OCI-LY7 (cell line): ENCODE measurements around the gene SMIM24. TPM values are rescaled to one million over a fixed set of nuclear protein-coding genes. Genes with fewer than 3 reads are reported as not detected.

Source experiments
- BruUV-seq: library from RNA; stranded (reverse); fragments of 400-500 nt; replicated peaks from 2 replicates; lab custom pipeline; 2021; lab: Mats Ljungman, UMichigan
- CTCF ChIA-PET: fragments of 300-600 bp; sonication (Branson Sonifier 250); formaldehyde crosslinking; loops from one replicate; lab custom pipeline; 2022; ENCODE audit warnings: antibody characterized with exemption; ENCODE audit not compliant: unreplicated experiment; lab: Charles Lee
- POLR2A ChIA-PET: fragments of 300-600 bp; sonication (Branson Sonifier 250); formaldehyde crosslinking; loops from one replicate; lab custom pipeline; 2022; ENCODE audit warnings: antibody characterized with exemption; lab: Charles Lee
- DNase-seq: peaks from one replicate; pipeline ENCODE4 v3.0.0-alpha.2; 2015; ENCODE audit warnings: low spot score
- H2AFZ ChIP-seq: fragments of 200-600 bp; sonication (generic), shearing (Covaris generic); 2 replicates; pipeline ENCODE4 v1.6.1; 2014; ENCODE audit warnings: mild to moderate bottlenecking, antibody characterized with exemption, low read length, moderate library complexity
- H3K27ac ChIP-seq: fragments of 200-600 bp; sonication (generic); 2 replicates; pipeline ENCODE4 v1.5.1; 2014; ENCODE audit warnings: mixed run types, low read depth, mild to moderate bottlenecking, moderate library complexity, low read length, inconsistent platforms; ENCODE audit not compliant: poor library complexity, severe bottlenecking
- H3K36me3 ChIP-seq: fragments of 200-600 bp; sonication (generic); 2 replicates; pipeline ENCODE4 v1.6.1; 2014; ENCODE audit warnings: mild to moderate bottlenecking, antibody characterized with exemption, low read length, moderate library complexity, mixed read lengths; ENCODE audit not compliant: insufficient read depth
- H3K4me1 ChIP-seq: fragments of 200-600 bp; sonication (generic); 2 replicates; pipeline ENCODE4 v1.5.1; 2014; ENCODE audit warnings: mild to moderate bottlenecking, low read length; ENCODE audit not compliant: insufficient read depth, poor library complexity, severe bottlenecking
- H3K4me2 ChIP-seq: fragments of 200-600 bp; sonication (generic); 2 replicates; pipeline ENCODE4 v1.6.1; 2014; ENCODE audit warnings: mild to moderate bottlenecking, low read length
- H3K4me3 ChIP-seq: fragments of 200-600 bp; sonication (generic); 2 replicates; pipeline ENCODE4 v1.5.1; 2014; ENCODE audit warnings: mild to moderate bottlenecking, low read depth, low read length; ENCODE audit not compliant: poor library complexity, severe bottlenecking
- H3K79me2 ChIP-seq: fragments of 200-600 bp; sonication (generic); 2 replicates; pipeline ENCODE4 v1.6.1; 2016; ENCODE audit warnings: low read depth, mild to moderate bottlenecking, low read length, moderate library complexity, mixed read lengths; ENCODE audit not compliant: insufficient read depth
- H3K9me2 ChIP-seq: fragments of 200-600 bp; sonication (generic); 2 replicates; pipeline ENCODE4 v1.6.1; 2016; ENCODE audit warnings: mild to moderate bottlenecking, low read length, mixed read lengths; ENCODE audit not compliant: insufficient read depth
- H3K9me3 ChIP-seq: fragments of 200-600 bp; sonication (generic); 2 replicates; pipeline ENCODE4 v1.6.1; 2014; ENCODE audit warnings: mild to moderate bottlenecking, mixed run types, low read length, mixed read lengths
- H4K20me1 ChIP-seq: fragments of 200-600 bp; sonication (generic); 2 replicates; pipeline ENCODE4 v1.6.1; 2014; ENCODE audit warnings: mild to moderate bottlenecking, antibody characterized with exemption, low read length, moderate library complexity, mixed read lengths; ENCODE audit not compliant: insufficient read depth
- CTCF ChIP-seq: fragments of 200-600 bp; sonication (generic); conservative IDR thresholded peaks from 2 replicates; pipeline ENCODE4 v1.5.1; 2014; ENCODE audit warnings: mild to moderate bottlenecking, antibody characterized with exemption, low read length, moderate library complexity, mixed read lengths
- EZH2phosphoT487 ChIP-seq: fragments of 200-600 bp; sonication (generic); IDR thresholded peaks from 2 replicates; pipeline ENCODE4 v1.6.1; 2018; ENCODE audit warnings: low read depth, borderline replicate concordance, mild to moderate bottlenecking, mixed run types, antibody characterized with exemption, low read length, moderate library complexity, mixed read lengths
- intact Hi-C: fragments of 100-400 bp; cut with micrococcal nuclease; formaldehyde crosslinking; loops from one replicate; pipeline ENCODE4 v1.10.0; 2022; ENCODE audit not compliant: unreplicated experiment
- total RNA-seq, 2 experiments: library from RNA; depleted of rRNA in 1 of 2; stranded (reverse); fragments of >200 nt in 1 of 2; shearing (Covaris generic) in 1 of 2; gene quantifications; 2 replicates each; pipeline ENCODE4 v1.2.3, GENCODE V29; 2014 to 2022

SMIM24 gene
- total RNA-seq, 2 experiments from 2014 or later, result 6.8 to 9.9 TPM

GRCh38 chr19:3520166-3521103 is 40.1 kb upstream of the SMIM24 start:
- DNase-seq, result no peak
- BruUV-seq, result no TSS peak
- ChIA-PET POLR2A (no interaction called here), CTCF (no interaction called here)
- Histone ChIP-seq H3K4me3 (no peak overlapping the region), H3K4me2 (no peak overlapping the region), H3K27ac (no peak overlapping the region), H3K9me2 (no peaks in the 10 kb centered on the region), H3K9me3 (no peaks in the 10 kb centered on the region), H2AFZ (no peak overlapping the region), H3K36me3 (peaks cover 57% of the 10 kb centered on the region), H4K20me1 (no peaks in the 10 kb centered on the region), H3K79me2 (peaks cover 4% of the 10 kb centered on the region; the same call in 1 of the 2 replicates), H3K4me1 (peaks cover 16% of the 10 kb centered on the region)
- TF ChIP-seq CTCF (no peak), EZH2phosphoT487 (no peak)
- intact Hi-C loops, result no loop called here

GRCh38 chr19:3519126-3519525 is 38.8 kb upstream of the SMIM24 start:
- peaks cover 4% of the 10 kb centered on the region; the same call in 1 of the 2 replicates for H3K79me2 ChIP-seq
- no peaks in the 10 kb centered on the region for H3K9me3 ChIP-seq
- CTCF ChIA-PET, result no interaction called here
- H2AFZ ChIP-seq, result no peak overlapping the region
- no peak overlapping the region for H3K27ac ChIP-seq
- POLR2A ChIA-PET, result no interaction called here
- no peak overlapping the region for H3K4me2 ChIP-seq
- no peak for DNase-seq
- H3K4me3 ChIP-seq, result no peak overlapping the region
- peaks cover 48% of the 10 kb centered on the region for H3K36me3 ChIP-seq
- H4K20me1 ChIP-seq, result no peaks in the 10 kb centered on the region
- TF ChIP-seq EZH2phosphoT487, result no peak
- TF ChIP-seq CTCF, result no peak
- peaks cover 16% of the 10 kb centered on the region for H3K4me1 ChIP-seq
- intact Hi-C loops, result no loop called here
- BruUV-seq, result no TSS peak
- H3K9me2 ChIP-seq, result no peaks in the 10 kb centered on the region

GRCh38 chr19:3518659-3519058 is 38.3 kb upstream of the SMIM24 start:
- H3K4me1 ChIP-seq, result peaks cover 16% of the 10 kb centered on the region
- CTCF ChIA-PET, result no interaction called here
- H2AFZ ChIP-seq, result no peak overlapping the region
- POLR2A ChIA-PET, result no interaction called here
- no peaks in the 10 kb centered on the region for H4K20me1 ChIP-seq
- no peaks in the 10 kb centered on the region for H3K9me3 ChIP-seq
- no peaks in the 10 kb centered on the region for H3K9me2 ChIP-seq
- no peak for TF ChIP-seq EZH2phosphoT487
- no peak for TF ChIP-seq CTCF
- no TSS peak for BruUV-seq
- H3K36me3 ChIP-seq, result peaks cover 43% of the 10 kb centered on the region
- intact Hi-C loops, result no loop called here
- no peak overlapping the region for H3K27ac ChIP-seq
- no peak for DNase-seq
- H3K4me2 ChIP-seq, result no peak overlapping the region
- H3K79me2 ChIP-seq, result peaks cover 4% of the 10 kb centered on the region; the same call in 1 of the 2 replicates
- no peak overlapping the region for H3K4me3 ChIP-seq
